GM23338 (cell line): ENCODE results near the gene SPEM2. TPM values are rescaled to one million over a fixed set of nuclear protein-coding genes. Genes with fewer than 3 reads are reported as not detected.

ENCODE experiments used
- ATAC-seq: fragments of 200-7000 bp; cut with Tn5 transposase; 3 replicates; pipeline ENCODE4 v1.9.1; 2020
- DNase-seq: peaks from one replicate; pipeline ENCODE4 v3.0.0-alpha.2; 2015; ENCODE audit warnings: low spot score
- H2AFZ ChIP-seq: fragments of 200-600 bp; sonication (generic); 2 replicates; pipeline ENCODE4 v1.8.0; 2016; ENCODE audit warnings: antibody characterized with exemption, mild to moderate bottlenecking, moderate library complexity
- H3F3A ChIP-seq: fragments of 200-600 bp; sonication (generic); replicated peaks from 2 replicates; pipeline ENCODE4 v1.8.0; 2017; ENCODE audit warnings: antibody characterized with exemption, mixed run types, low read depth
- H3K27ac ChIP-seq: fragments of 200-600 bp; sonication (generic); 2 replicates; pipeline ENCODE4 v1.6.1; 2016; ENCODE audit warnings: low read depth
- H3K27me3 ChIP-seq: fragments of 200-600 bp; sonication (generic); 2 replicates; pipeline ENCODE4 v1.8.0; 2016; ENCODE audit warnings: mild to moderate bottlenecking, mixed run types, moderate library complexity; ENCODE audit not compliant: insufficient read depth
- H3K36me3 ChIP-seq: fragments of 200-600 bp; sonication (generic); 2 replicates; pipeline ENCODE4 v1.8.0; 2016; ENCODE audit warnings: mild to moderate bottlenecking; ENCODE audit not compliant: insufficient read depth
- H3K4me1 ChIP-seq: fragments of 200-600 bp; sonication (generic); 2 replicates; pipeline ENCODE4 v1.8.0; 2016; ENCODE audit warnings: mild to moderate bottlenecking, moderate library complexity; ENCODE audit not compliant: insufficient read depth
- H3K4me2 ChIP-seq: fragments of 200-600 bp; sonication (generic); 2 replicates; pipeline ENCODE4 v1.7.1; 2017; ENCODE audit warnings: mixed run types
- H3K4me3 ChIP-seq: fragments of 200-600 bp; sonication (generic); 2 replicates; pipeline ENCODE4 v1.6.1; 2016; ENCODE audit warnings: mixed run types
- H3K79me2 ChIP-seq: fragments of 200-600 bp; sonication (generic); replicated peaks from 2 replicates; pipeline ENCODE4 v1.8.0; 2017; ENCODE audit warnings: mild to moderate bottlenecking; ENCODE audit not compliant: insufficient read depth
- H3K9me2 ChIP-seq: fragments of 200-600 bp; sonication (generic); 2 replicates; pipeline ENCODE4 v1.8.0; 2017; ENCODE audit not compliant: insufficient read depth
- H4K20me1 ChIP-seq: fragments of 200-600 bp; sonication (generic); replicated peaks from 2 replicates; pipeline ENCODE4 v1.8.0; 2017; ENCODE audit warnings: mild to moderate bottlenecking; ENCODE audit not compliant: insufficient read depth
- H3K27ac Mint-ChIP-seq: 2 replicates; pipeline ENCODE4 v1.8.0; 2020; ENCODE audit warnings: inconsistent platforms, mild to moderate bottlenecking, moderate library complexity, mixed read lengths
- H3K27me3 Mint-ChIP-seq: 3 replicates; pipeline ENCODE4 v1.8.0; 2022; ENCODE audit warnings: low read depth, mild to moderate bottlenecking, moderate library complexity, mixed read lengths, inconsistent platforms; ENCODE audit not compliant: insufficient read depth, poor library complexity
- H3K36me3 Mint-ChIP-seq: 3 replicates; pipeline ENCODE4 v1.8.0; 2021; ENCODE audit warnings: low read depth, mild to moderate bottlenecking, inconsistent platforms, moderate library complexity, mixed read lengths
- H3K4me1 Mint-ChIP-seq: 3 replicates; pipeline ENCODE4 v1.8.0; 2020; ENCODE audit warnings: mild to moderate bottlenecking, inconsistent platforms, mixed read lengths
- H3K4me3 Mint-ChIP-seq: 3 replicates; pipeline ENCODE4 v1.8.0; 2021; ENCODE audit warnings: moderate library complexity, mild to moderate bottlenecking, inconsistent platforms, mixed read lengths
- H3K9me3 Mint-ChIP-seq: 3 replicates; pipeline ENCODE4 v1.8.0; 2020; ENCODE audit warnings: moderate library complexity, mild to moderate bottlenecking, inconsistent platforms, mixed read lengths
- CREB1 ChIP-seq: fragments of 250-450 bp; sonication (Bioruptor Pico); IDR thresholded peaks from 2 replicates; pipeline ENCODE4 v1.5.0; 2020; ENCODE audit warnings: low read depth, mild to moderate bottlenecking, moderate library complexity
- EZH2 ChIP-seq: fragments of 200-600 bp; sonication (generic); IDR thresholded peaks from one replicate; pipeline ENCODE4 v1.8.0; 2017; ENCODE audit warnings: antibody characterized with exemption, mild to moderate bottlenecking, low read depth; ENCODE audit not compliant: unreplicated experiment
- EZH2phosphoT487 ChIP-seq: fragments of 200-600 bp; sonication (generic); IDR thresholded peaks from one replicate; pipeline ENCODE4 v1.8.1; 2018; ENCODE audit warnings: antibody characterized with exemption; ENCODE audit not compliant: unreplicated experiment
- JUNB ChIP-seq: IDR thresholded peaks from one replicate; pipeline ENCODE4 v1.6.1; 2016; ENCODE audit warnings: antibody characterized with exemption; ENCODE audit not compliant: unreplicated experiment
- NANOG ChIP-seq: IDR thresholded peaks from 2 replicates; pipeline ENCODE4 v1.6.1; 2016; ENCODE audit warnings: antibody characterized with exemption, borderline replicate concordance
- POLR2AphosphoS5 ChIP-seq: IDR thresholded peaks from 2 replicates; pipeline ENCODE4 v1.6.1; 2016; ENCODE audit warnings: antibody characterized with exemption, low read depth
- REST ChIP-seq: IDR thresholded peaks from one replicate; pipeline ENCODE4 v1.6.1; 2018; ENCODE audit warnings: antibody characterized with exemption; ENCODE audit not compliant: unreplicated experiment
- STAT1 ChIP-seq: IDR thresholded peaks from one replicate; pipeline ENCODE4 v1.6.1; 2016; ENCODE audit warnings: antibody characterized with exemption; ENCODE audit not compliant: unreplicated experiment
- ZNF114 ChIP-seq: fragments of 250-450 bp; sonication (Bioruptor Pico); IDR thresholded peaks from 2 replicates; pipeline ENCODE4 v1.5.0; 2020; ENCODE audit warnings: mild to moderate bottlenecking, moderate library complexity
- ZNF331 ChIP-seq: fragments of 250-450 bp; sonication (Bioruptor Pico); IDR thresholded peaks from 2 replicates; pipeline ENCODE4 v1.5.0; 2020; ENCODE audit warnings: low read depth, mild to moderate bottlenecking, moderate library complexity
- ZNF462 ChIP-seq: fragments of 250-450 bp; sonication (Bioruptor Pico); IDR thresholded peaks from 2 replicates; pipeline ENCODE4 v1.5.0; 2020; ENCODE audit warnings: mild to moderate bottlenecking, moderate library complexity
- polyA plus RNA-seq: library from polyadenylated mRNA; unstranded; fragments of >200 nt; fragmentation: Nextera tagmentation; extraction: Ambion mirVana; gene quantifications from 2 replicates; pipeline ENCODE4 v1.2.1, GENCODE V29; 2016
- total RNA-seq: library from RNA; depleted of rRNA; stranded (reverse); fragments of >200 nt; shearing (Covaris generic); gene quantifications from 2 replicates; pipeline ENCODE4 v1.2.3, GENCODE V29; 2014
- TF ChIP-seq, protein P1 (sequence below), 2 experiments: fragments of 200-600 bp in 1 of 2; sonication (generic) in 1 of 2; conservative IDR thresholded peaks; 2 replicates each; pipeline versions ENCODE4 v1.5.1 to v1.6.1; 2016 to 2017; ENCODE audit warnings: antibody characterized with exemption in 2 of 2, low read depth in 2 of 2, mild to moderate bottlenecking in 2 of 2, moderate library complexity in 1 of 2
- TF ChIP-seq, protein P2 (sequence below): IDR thresholded peaks from 2 replicates; pipeline ENCODE4 v1.6.1; 2016; ENCODE audit warnings: antibody characterized with exemption

The SPEM2 gene
- total and polyA plus RNA-seq, 2 experiments from 2014 or later, result not detected

- H4K20me1 ChIP-seq, result no peaks in the 10 kb centered on the region; the same call in none of the 2 replicates
- no peak overlapping the region for H3K27ac ChIP-seq
- no peaks in the 10 kb centered on the region; the same call in 1 of the 2 replicates for H3K36me3 ChIP-seq
- Mint-ChIP-seq H3K27ac (no peak overlapping the region), H3K27me3 (peaks cover 15% of the 10 kb centered on the region), H3K4me1 (peaks cover 24% of the 10 kb centered on the region), H3K9me3 (no peaks in the 10 kb centered on the region), H3K4me3 (no peak overlapping the region; the same call in 2 of the 3 replicates), H3K36me3 (peaks cover 38% of the 10 kb centered on the region)
- H3K79me2 ChIP-seq, result no peaks in the 10 kb centered on the region
- no peaks in the 10 kb centered on the region for H3F3A ChIP-seq
- no peak overlapping the region for H3K4me3 ChIP-seq
- TF ChIP-seq JUNB (no peak), ZNF331 (CRISPR knock-in tag) (no peak), CREB1 (CRISPR knock-in tag) (no peak), EZH2 (no peak), NANOG (no peak), ZNF462 (CRISPR knock-in tag) (no peak), POLR2AphosphoS5 (no peak), STAT1 (no peak), ZNF114 (CRISPR knock-in tag) (no peak), EZH2phosphoT487 (no peak), REST (no peak)
- TF ChIP-seq, protein P1, sequence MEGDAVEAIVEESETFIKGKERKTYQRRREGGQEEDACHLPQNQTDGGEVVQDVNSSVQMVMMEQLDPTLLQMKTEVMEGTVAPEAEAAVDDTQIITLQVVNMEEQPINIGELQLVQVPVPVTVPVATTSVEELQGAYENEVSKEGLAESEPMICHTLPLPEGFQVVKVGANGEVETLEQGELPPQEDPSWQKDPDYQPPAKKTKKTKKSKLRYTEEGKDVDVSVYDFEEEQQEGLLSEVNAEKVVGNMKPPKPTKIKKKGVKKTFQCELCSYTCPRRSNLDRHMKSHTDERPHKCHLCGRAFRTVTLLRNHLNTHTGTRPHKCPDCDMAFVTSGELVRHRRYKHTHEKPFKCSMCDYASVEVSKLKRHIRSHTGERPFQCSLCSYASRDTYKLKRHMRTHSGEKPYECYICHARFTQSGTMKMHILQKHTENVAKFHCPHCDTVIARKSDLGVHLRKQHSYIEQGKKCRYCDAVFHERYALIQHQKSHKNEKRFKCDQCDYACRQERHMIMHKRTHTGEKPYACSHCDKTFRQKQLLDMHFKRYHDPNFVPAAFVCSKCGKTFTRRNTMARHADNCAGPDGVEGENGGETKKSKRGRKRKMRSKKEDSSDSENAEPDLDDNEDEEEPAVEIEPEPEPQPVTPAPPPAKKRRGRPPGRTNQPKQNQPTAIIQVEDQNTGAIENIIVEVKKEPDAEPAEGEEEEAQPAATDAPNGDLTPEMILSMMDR (conservative IDR thresholded peaks at IDR 0.05; ENCODE audit: low read depth in 2 of 2), result no peak
- TF ChIP-seq, protein P2, sequence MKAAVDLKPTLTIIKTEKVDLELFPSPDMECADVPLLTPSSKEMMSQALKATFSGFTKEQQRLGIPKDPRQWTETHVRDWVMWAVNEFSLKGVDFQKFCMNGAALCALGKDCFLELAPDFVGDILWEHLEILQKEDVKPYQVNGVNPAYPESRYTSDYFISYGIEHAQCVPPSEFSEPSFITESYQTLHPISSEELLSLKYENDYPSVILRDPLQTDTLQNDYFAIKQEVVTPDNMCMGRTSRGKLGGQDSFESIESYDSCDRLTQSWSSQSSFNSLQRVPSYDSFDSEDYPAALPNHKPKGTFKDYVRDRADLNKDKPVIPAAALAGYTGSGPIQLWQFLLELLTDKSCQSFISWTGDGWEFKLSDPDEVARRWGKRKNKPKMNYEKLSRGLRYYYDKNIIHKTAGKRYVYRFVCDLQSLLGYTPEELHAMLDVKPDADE, result no peak
- 0 out of 2 replicates have a peak, but pooled peaks cover 4% of the 10 kb centered on the region for H3K4me1 ChIP-seq
- no peak overlapping the region for H2AFZ ChIP-seq
- no peaks in the 10 kb centered on the region for H3K9me2 ChIP-seq
- H3K4me2 ChIP-seq, result no peak overlapping the region
- H3K27me3 ChIP-seq, result no peaks in the 10 kb centered on the region
- no peak for DNase-seq
- ATAC-seq, result no peak
These were observed 11.9 kb upstream of the SPEM2 start for GRCh38 chr17:7413346-7413985.
